ENCODE measurements around the gene SLC1A1.

- no peak for TF ChIP-seq CTCF (IDR thresholded peaks at IDR 0.05)
- no peak for TF ChIP-seq POLR2A (IDR thresholded peaks at IDR 0.05)
Observed at GRCh38 chr9:4497395-4497794, 7.1 kb downstream of the SLC1A1 start.

Data from uterus (tissue), 2 donors.